ENCODE results near the gene NOM1.

The NOM1 gene

DNA sequence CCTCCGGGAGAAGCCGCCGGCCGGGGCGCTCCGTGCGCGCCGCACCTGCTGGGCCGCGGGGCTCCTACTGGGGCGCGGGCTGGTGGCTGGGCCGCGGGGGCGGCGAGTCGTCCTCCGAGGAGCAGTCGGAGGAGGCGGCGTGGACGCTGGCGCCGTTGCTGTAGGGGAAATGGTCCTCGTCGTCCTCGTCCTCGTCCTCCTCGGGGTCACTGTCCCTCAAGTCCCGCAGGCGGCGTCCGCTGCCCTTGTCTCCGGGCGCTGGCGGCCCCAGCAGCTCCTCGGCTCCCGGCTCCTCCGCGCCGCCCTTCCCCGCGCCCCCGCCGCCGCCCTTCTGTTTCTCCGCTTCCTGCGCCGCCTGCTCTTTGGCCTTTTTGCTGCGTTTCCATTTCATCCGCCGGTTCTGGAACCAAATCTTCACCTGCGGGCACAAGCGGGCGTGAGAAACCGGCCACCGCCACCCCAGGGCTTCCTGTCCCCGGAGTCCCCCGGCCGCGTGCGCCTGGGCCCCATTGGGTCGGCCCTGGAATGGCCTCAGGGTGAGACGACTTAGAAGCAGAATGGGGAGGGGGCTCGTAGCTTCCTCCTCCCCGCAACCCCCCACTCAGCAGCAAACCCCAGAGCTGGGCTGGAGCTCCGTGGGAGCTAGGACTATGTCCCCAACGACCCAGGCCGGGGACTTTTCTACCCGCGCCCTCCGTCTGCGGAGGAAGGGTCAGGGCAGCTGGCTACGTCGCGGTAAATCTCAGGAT lies 56.1 kb downstream of the NOM1 start:
- DNase-seq: no peak

DNA sequence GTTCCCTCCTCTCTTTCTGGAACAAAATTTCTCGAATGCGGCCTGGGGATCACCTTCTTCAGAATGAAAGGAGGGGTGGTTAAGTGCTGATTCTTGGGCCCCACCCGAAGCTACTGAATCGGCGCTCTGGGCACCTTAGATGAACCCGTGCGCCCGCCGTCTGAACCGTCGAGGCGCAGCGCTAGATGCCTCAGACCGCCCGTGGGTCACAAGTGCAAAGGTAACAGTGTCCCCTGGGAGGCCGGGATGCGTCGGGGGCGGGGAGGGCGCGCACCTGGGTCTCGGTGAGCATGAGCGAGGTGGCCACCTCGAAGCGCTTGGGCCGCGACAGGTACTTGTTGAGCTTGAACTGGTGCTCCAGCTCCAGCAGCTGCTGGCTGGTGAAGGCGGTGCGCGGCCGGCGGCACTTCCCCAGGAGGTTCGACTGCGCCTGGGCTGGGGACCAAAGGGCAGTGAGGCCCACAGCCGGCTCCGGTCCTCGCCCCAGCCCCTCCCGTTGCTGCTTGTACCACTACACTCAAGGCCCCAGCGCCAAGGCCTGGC lies 56.8 kb downstream of the NOM1 start:
- no peak for DNase-seq

DNA sequence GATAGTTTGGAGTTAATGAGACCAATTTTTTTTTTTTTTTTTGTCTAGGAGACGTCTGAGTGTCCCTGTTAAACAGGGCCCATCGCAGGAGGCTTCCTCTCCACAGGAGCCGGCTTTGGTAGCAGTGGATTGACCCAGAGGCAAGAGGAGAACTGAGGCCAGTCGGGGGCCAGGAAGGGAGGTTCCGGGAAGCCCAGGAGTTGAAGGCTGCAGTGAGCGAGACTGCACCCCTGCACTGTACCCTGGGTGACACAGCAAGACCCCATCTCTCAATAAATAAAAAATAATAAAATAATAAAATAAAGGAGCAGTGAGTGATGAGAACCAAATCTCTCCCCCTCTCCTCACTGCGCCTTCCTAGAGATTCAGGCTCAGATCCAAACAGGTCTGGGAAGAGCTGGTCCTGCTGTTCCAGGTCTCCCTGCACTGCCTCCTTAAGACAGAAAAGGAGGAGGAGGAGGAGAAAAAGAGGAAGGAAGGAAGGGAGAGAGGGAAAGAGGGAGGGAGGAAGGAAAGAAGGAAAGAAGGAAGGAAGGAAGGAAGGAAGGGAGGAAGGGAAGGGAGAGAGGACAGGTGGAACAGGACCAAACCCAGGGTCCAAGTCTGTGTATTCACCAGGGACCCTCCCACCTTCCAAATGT lies 57.4 kb downstream of the NOM1 start:
- DNase-seq: no peak

DNA sequence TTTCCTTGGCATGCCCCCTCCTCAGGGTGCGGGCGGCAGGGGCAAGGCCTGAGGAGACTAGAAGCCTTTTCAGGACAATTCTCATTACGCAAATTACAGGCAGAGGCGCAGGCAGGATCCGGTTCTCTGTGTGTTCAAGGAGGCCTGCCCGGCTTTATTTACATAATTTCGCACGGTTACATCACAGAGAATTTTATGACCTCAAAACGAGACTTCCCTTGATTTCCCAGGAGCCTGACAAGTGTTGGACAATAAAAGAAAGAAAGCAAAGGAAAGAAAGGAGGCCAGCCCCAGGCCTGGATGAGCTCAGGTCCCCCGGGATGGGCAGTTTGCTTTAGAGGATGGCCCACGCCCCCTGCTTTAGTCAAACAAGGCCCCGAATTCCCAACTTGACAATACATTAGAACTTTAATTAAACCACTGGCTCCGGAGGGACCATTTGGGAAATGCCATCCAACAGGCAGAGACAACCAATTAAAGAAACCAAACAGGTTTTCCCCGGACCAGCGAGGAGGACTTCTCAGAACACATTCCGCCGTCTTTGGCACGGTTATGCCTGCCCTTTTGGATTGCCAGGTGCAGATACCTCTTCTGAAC lies 58.1 kb downstream of the NOM1 start:
- DNase-seq: no peak

DNA sequence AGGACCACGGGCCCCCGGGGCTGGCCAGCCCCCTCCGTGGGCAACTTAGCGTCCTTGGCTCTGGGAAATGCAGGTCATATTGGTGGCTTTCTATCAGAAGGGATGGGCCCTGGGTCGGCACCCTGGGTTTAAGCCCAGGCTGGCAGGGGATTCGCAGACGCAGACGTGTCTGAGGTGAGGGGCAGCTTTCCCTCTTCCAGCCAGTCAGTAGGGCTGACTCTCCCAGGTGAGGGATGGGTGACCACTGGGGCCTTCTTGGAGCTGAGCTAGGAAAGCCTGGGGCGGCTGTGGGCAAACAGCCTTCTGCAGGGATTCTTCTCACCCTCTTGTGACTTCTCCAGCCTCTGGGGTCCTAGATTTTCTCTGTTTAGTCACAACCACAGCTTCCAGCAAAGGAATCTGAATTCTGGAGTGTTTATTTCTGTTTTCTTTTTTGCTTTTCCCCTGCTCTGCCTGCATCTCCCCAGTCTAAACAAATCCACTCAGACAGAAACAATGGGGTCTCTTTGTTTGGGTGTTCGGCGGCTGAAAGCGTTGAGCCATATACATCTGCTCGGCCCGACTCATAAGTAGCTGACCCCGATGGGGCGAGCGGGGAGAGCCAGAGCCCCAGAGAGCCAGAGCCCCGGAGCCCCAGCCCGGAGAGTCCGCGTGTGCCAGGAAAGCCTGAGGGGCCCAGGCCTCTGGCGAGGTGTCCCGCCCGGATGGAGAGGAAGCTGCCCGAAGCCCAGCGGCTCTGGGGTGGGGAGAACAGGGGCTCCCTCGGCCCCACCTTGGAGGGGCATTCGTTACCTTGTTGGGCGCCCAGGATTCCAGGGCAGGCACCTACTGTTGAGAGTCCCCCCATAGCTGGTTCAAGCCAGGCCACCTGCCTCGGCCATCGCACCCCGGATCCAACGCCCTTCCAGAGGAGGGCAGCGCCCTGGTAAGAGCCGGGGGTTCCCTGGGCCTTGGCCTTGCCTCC lies 59.0 kb downstream of the NOM1 start:
- no peak for DNase-seq

DNA sequence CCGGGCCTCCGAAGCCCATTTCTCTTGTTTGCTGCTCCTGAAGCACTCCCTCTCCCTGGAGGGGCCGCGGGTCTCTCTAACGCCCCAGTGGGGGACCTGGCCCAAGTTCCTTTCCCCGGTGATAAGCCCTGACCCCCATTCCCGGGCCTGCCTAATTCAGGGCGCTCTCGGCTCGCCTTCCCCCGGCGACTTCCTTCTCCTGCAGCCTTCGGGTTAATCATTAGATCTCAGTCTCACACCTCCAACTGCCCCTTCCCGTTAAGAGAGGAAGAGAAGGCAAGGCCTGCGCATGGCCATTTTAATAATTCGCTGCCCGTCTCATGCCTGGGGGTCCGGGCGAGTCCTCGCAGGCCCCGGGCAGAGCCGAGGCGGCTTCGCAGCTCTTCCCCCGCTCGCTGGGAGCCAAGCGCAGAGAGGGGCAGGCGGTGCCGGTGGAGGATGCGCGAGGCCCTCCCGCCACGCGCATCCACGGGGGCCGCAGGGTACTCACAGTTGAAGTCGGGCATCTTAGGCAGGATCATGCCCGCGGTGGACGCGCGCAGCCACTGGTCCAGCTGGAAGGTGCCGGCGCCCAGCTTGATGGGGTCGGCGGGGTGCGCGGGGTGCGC lies 59.8 kb downstream of the NOM1 start:
- DNase-seq: no peak

DNA sequence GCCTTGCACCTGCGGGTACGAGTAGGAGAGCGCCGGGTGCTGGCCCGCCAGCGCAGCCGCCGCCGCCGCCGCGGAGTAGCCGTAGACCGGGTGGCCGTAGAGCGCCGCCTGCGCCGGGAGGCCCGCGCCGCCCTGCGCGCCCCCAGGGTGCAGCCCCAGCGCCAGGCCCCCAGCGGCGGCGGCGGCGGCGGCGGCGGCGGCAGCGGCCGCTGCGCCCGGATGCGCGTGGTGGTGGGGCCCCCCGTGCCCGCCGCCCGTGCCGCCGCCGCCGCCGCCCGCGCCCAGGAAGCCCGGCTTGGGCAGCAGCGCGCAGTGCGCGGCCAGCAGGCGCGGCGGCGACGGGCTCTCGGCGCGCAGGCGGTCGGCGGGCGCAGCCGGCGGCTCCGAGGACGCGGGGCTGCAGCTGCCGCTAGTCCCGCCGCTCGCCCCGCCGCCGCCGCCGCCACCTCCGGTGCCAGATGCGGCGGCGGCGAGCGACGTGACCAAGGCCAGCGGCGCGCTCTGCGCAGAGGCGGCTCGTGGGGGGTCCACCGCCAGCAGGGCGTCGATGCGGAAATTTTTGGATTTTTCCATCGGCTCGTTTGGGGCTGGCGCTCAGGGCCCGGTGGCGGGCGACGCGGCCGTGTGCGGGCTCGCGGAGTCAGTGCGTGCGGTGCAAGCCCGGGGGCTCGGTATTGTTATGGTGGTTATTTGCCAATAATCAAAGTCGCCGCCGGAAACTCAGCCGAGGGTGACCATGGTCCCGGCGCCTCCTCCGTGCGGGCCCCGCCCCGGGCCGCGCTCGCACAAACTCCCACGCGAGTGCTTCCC lies 60.5 kb downstream of the NOM1 start:
- no peak for DNase-seq

DNA sequence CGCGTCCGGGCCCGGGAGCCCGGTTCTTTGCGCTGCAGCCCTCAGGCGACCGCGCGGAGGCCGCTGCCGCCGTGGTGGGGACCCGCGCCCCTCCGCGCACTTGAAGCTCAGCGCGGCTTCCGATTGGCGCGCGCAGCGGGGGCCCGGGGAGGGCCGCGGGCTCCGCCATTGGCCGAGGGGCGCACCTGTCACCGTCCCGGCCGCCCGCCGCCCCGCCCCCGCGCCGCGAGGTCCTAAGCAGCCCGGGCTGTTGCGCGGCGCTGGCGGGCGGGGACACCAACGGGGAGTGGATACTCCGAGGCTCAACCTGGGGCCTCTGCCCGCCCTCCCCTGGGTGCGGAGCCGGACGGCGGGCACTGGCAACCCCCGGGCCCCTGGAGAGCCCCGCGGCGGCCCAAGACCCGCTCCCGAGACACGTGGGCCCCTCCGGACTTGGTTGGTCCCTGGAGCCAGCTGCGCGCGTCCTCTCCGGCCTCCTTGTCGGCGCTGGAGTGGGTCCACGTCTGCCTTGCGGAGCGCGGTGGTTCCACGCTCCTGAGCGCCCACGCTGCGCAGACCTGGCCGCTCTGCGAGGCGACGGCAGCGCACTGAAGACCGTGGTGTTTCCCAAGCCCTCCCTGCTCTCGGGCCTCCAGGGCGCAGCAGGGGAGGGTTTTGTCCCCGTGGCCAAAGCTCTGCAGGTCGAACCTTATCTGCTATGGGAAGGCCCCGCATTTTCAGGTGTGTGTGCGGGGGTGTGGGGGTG lies 61.2 kb downstream of the NOM1 start, which contains the start of gene MNX1:
MNX1 (minus strand) TSS at position 76 of the 745 bp plus-strand sequence. CDS start 313 bp downstream, outside the sequence.
- peak; percentile 77 for DNase-seq

DNA sequence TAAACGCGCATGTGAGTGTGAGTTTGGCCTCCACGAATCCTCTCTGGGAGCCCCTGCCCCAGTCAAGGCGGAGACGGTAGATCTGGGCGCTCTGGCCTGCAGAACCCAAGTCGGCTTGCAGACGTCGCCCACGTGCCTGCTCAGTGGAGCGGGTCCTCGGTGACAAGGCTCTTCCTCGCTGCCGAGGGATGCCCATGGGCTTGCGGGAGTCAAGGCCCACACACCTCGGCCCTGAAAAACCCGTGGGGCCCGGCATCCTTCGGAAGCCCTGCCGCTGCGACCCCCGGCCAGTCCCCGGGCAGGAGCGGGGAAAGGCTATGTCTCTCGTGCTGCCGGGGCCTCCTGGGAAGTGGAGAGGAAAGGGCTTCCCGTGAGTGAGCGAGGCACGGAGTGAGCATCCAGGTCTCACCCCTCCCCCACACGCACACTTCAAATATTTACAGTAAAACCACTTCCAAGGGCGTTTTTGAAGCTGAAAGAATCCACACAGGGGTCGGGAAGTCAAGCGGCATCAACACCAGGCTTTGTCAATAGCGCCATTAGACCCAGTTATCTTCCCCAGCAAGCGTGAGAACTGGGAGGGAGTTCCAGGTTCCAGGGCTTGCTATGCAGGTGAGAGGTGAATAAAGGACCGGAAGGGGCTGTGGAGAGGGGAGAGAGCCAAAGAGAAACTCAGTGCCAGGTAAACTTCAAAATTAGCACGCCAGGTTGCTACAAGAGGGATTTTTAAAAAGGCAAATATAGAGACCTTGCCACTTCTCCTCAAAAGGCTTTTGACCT lies 62.0 kb downstream of the NOM1 start:
- DNase-seq: no peak

DNA sequence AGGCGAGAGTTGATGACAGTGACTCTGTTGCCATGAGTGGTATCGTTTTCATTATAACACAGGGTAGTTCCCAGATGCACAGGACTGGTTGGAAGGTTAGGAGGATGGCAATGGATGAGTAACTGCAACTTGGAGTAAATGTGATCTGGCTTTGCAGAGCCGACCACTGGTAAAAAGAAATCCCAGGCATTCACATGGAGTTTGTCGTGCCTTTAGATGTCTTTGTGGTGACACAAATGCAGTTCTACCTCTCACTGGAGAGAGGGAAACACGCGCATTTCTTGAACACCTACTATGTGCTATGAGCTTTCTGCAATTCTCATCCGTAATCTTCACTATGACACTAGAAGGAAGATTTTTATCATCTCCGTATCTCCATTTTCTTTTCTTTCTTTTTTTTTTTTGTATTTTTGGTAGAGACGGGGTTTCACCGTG lies 62.6 kb downstream of the NOM1 start:
- DNase-seq: no peak

DNA sequence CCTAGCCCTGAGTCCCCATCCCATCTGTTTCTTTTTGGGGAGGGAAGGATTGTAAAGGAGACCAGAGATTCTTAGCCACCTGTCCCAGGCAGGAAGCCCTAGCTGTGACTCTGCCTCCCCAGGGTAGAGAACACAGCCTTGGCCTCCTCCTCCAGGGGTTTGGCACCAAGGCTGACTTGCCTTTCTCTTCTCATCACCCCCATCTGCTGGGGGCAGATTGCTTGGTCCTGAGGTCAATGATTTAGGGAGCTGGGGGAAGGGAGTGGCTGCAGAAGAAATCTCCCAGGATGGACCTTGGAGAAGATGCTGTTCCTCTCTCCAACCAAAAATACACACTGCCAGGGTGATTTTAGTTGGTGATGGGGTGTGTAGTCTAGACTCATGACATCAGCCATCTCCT lies 63.6 kb downstream of the NOM1 start:
- no peak for DNase-seq

DNA sequence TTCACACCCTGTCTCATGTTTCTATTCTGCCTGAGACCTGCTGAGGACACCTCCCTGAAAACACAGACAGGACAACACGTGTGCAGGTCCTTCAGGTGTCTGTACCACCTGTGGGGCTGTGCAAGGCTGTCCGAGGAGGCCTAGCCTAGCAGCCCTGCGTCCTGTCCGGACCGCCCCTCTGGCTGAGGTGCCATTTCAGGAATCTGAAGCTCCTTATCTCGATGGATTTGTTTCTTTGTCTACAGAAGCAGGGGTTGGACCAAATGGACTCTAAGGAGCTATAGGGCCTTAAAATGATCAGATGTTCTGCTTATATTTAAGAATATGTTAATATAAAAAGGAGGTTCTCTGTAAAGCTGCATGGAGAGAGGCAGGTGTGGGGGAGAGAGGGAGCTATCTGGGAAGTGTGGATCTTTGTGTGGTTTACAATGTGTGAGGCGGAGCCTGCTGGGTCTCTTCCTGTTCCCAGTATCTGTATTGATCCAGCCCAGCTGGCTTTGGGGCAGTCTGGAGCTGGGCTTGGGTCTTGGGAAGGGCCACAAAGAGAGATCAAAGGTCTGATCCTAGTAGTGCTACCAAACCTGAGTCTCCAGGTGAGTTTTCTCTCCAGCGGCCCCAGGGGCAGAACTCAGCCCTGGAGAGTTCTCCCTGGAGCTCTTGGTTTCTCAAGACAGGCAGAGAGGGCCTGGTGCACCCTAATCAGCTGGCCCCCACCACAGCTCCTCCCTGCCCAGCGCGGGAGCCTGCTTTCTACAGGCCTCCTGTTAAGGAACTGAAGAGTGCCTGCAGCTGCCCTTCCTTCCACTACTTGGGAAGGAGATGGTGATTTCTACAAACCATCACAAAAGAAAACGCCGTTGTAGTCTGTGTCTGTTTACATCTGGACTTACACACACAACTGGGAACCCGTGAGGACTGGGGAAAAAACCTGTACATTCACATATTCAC lies 64.4 kb downstream of the NOM1 start:
- no peak for DNase-seq

DNA sequence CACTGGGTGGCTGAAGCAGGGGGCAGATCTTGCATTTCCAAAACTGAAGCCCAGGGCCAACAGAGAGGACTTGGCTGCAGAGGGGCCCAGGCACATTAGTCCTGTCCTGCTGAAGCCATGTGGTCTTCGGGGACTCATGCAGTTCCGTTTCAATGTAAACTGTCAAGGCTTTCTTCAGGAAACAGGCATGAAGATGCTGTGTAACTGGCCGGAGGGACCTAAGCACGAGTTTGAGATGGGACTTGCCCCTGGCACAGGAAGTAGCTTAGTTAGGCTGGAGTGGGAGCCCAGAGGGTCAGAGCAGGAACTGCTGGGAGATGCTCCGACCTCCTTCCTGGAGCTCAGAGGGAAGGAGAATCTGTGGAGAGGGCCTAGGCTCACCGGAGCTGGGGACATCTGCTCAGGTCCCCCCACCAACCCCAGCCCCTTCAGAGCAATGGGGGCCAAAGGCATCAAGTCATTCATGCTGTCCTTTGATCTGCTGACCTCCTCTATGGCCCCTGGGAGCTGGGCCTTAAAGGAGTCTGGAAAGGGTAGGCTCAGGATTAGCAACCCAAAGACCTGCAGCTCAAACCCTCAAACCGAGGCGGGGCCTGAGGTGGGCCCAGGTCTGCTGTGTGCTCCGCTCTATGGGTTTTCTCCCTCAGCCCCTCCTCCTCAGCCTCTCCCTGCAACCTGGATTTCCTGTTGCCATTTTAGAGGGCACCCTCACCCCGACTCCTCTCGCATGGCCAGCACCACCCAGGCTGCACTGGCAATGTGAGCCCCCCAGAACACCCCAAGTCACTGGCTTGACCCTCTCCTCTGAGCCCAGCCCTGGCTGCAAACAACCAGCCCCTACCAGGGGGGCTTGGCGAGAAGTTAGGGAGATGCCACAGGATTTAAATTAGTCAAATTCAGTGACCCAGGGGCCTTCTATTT lies 65.4 kb downstream of the NOM1 start:
- no peak for DNase-seq

DNA sequence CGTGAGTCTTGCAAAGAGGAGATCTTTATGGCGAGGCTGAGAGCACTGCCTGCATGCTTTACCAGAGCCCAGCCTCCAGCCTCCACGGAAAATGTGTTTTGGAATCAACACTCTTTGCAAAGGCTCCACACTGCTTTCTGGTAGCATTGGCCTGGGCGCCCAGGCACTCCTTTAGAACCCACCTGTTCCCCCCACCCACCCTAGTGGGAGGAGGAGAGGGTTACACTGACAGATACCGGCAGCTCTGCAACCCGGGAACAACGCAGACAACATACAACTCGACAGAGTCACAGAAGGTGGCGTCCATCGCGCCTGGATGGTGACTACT lies 66.5 kb downstream of the NOM1 start:
- DNase-seq: no peak

DNA sequence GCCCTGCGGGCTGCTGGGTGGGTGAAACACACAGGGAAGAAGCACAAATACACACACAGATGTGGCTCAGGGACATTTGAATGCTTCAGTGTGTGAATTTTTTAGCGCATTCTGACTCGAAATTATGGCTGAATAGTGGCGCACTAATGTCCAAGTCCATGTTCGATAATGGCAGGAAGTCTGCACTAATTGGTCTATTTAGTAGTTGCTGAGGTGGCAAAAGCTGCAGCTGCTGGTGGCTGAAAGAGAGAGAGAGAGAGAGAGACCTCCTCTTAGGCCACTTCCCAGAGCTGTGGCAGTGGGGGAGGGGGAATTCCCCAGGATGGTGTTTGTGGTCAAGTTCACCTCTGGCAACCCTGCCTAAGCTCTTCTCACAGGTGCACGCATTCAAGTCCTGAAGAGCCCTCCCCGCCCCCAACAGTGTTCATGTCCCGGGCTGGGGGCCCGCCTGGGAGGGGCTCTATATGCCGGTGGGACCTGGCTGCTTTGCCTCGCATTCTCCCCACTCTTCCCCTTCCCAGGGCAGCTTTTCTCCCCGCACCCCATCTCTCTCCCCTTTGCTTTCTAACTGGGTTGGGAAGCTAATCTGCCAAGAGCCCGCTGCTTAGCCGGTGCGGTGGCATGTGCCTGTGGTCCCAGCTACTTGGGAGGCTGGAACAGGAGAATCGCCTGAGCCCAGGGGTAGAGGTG lies 67.0 kb downstream of the NOM1 start:
- DNase-seq: peak; percentile 50

DNA sequence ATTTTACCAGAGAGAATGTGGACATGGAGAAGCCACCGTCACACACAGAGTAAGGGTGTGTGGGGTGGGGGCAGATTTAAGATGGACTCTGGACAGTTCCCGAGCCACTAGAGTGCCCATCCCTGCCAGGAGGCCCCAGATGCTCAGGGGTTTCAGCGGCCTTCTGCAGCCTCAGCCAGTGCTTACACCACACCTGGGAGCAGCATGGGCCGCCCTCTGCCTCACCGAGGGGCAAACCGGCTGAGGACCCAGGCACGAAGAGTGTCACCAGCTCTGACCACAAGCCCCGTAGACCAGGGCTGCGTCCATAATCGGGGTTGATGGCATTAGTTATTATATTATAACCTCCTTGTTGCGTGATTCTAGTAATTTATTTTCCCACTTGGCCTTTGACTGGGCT lies 67.6 kb downstream of the NOM1 start:
- peak; percentile 42 for DNase-seq

Measured in activated effector memory CD4-positive, alpha-beta T cell treated with anti-CD3 and anti-CD28 coated beads, Interleukin-2, amount 50 U/mL, for 16 hours (primary cell).